SK-N-SH (cell line): Measurements from ENCODE around the gene BOLL. TPM values are rescaled to one million over a fixed set of nuclear protein-coding genes. Genes with fewer than 3 reads are reported as not detected.

Experiments used
- CTCF ChIA-PET: fragments of 300-600, 350-600 bp; formaldehyde crosslinking; extraction: SDS; loops from one replicate; lab custom pipeline; 2021; lab: Yijun Ruan, JAX
- POLR2A ChIA-PET: fragments of 350-600 bp; sonication (Branson Sonifier 250); formaldehyde crosslinking; extraction: SDS; loops from one replicate; lab custom pipeline; 2020; ENCODE audit warnings: antibody characterized with exemption, inconsistent platforms; lab: Yijun Ruan, JAX
- DNase-seq: peaks from one replicate; pipeline ENCODE4 v3.0.0; 2012
- H2AFZ ChIP-seq: fragments of 200-600 bp; sonication (generic); 2 replicates; pipeline ENCODE4 v1.8.1; 2016; ENCODE audit warnings: antibody characterized with exemption, mild to moderate bottlenecking, low read depth
- H3F3A ChIP-seq: fragments of 200-600 bp; sonication (generic); replicated peaks from 2 replicates; pipeline ENCODE3; 2016; ENCODE audit warnings: antibody characterized with exemption, mild to moderate bottlenecking; ENCODE audit not compliant: insufficient read depth
- H3K27ac ChIP-seq, 2 experiments: fragments of 200-500 bp in 1 of 2; fragments of 200-600 bp in 1 of 2; sonication (Bioruptor generic) in 1 of 2; sonication (generic), shearing (Covaris generic) in 1 of 2; 2 replicates each; pipeline versions ENCODE4 v1.5.1 to v1.6.1; 2014 to 2016; ENCODE audit warnings: low read depth in 2 of 2, inconsistent platforms in 1 of 2, low read length in 1 of 2, mild to moderate bottlenecking in 1 of 2, mixed read lengths in 1 of 2
- H3K27me3 ChIP-seq: fragments of 200-600 bp; sonication (generic), shearing (Covaris generic); 2 replicates; pipeline ENCODE4 v1.6.1; 2016; ENCODE audit warnings: mixed run types; ENCODE audit not compliant: insufficient read depth
- H3K36me3 ChIP-seq, 2 experiments: fragments of 200-500 bp in 1 of 2; fragments of 200-600 bp in 1 of 2; sonication (Bioruptor generic) in 1 of 2; sonication (generic) in 1 of 2; replicated peaks in 1 of 2; 2 replicates each; pipeline versions ENCODE3 to v1.5.1; 2014 to 2016; ENCODE audit warnings: low read length in 1 of 2, mild to moderate bottlenecking in 1 of 2; ENCODE audit not compliant: insufficient read depth in 2 of 2, control insufficient read depth in 1 of 2
- H3K4me1 ChIP-seq, 2 experiments: fragments of 200-500 bp in 1 of 2; fragments of 200-600 bp in 1 of 2; sonication (Bioruptor generic) in 1 of 2; sonication (generic), shearing (Covaris generic) in 1 of 2; 2 replicates each; pipeline versions ENCODE4 v1.5.1 to v1.6.1; 2014 to 2016; ENCODE audit warnings: low read depth in 1 of 2, low read length in 1 of 2, mixed run types in 1 of 2; ENCODE audit not compliant: insufficient read depth in 2 of 2, control insufficient read depth in 1 of 2
- H3K4me2 ChIP-seq: fragments of 200-600 bp; sonication (generic), shearing (Covaris generic); 2 replicates; pipeline ENCODE4 v1.6.1; 2017; ENCODE audit warnings: mixed run types
- H3K4me3 ChIP-seq, 2 experiments: fragments of 200-500 bp in 1 of 2; fragments of 200-600 bp in 1 of 2; sonication (Bioruptor generic) in 1 of 2; sonication (generic), shearing (Covaris generic) in 1 of 2; 2 replicates each; pipeline versions ENCODE4 v1.5.1 to v1.8.1; 2014 to 2016; ENCODE audit warnings: low read depth in 2 of 2, inconsistent platforms in 1 of 2, low read length in 1 of 2, mild to moderate bottlenecking in 1 of 2, mixed read lengths in 1 of 2, moderate library complexity in 1 of 2
- H3K79me2 ChIP-seq: fragments of 200-600 bp; sonication (generic); 2 replicates; pipeline ENCODE4 v1.8.1; 2017; ENCODE audit warnings: mild to moderate bottlenecking; ENCODE audit not compliant: insufficient read depth
- H3K9ac ChIP-seq: fragments of 200-600 bp; sonication (generic); 2 replicates; pipeline ENCODE4 v1.6.1; 2017; ENCODE audit warnings: mixed run types
- H3K9me2 ChIP-seq: fragments of 200-600 bp; sonication (generic); 2 replicates; pipeline ENCODE4 v1.6.1; 2017; ENCODE audit warnings: mixed run types
- H3K9me3 ChIP-seq: fragments of 200-600 bp; sonication (generic); 2 replicates; pipeline ENCODE4 v1.6.1; 2017; ENCODE audit warnings: mixed run types, mild to moderate bottlenecking, moderate library complexity
- H4K20me1 ChIP-seq: fragments of 200-600 bp; sonication (generic); 2 replicates; pipeline ENCODE4 v1.6.1; 2017; ENCODE audit warnings: mild to moderate bottlenecking, mixed run types; ENCODE audit not compliant: insufficient read depth
- ELF1 ChIP-seq: IDR thresholded peaks from 2 replicates; pipeline ENCODE4 v1.4.0; 2012
- EZH2phosphoT487 ChIP-seq: fragments of 200-600 bp; sonication (generic); IDR thresholded peaks from 2 replicates; pipeline ENCODE4 v1.6.1; 2017; ENCODE audit warnings: low read depth, mixed run types, mild to moderate bottlenecking, antibody characterized with exemption, moderate library complexity, borderline replicate concordance
- FOSL2 ChIP-seq: IDR thresholded peaks from 2 replicates; pipeline ENCODE4 v1.4.0; 2012; ENCODE audit warnings: low read depth, mild to moderate bottlenecking, moderate library complexity, borderline replicate concordance
- FOXJ3 ChIP-seq: sonication (generic); formaldehyde crosslinking; IDR thresholded peaks from 2 replicates; pipeline ENCODE4 v1.5.1; 2020; ENCODE audit warnings: mild to moderate bottlenecking, missing genetic modification reagents
- MXI1 ChIP-seq: IDR thresholded peaks from 2 replicates; pipeline ENCODE4 v1.6.1; 2012; ENCODE audit warnings: mild to moderate bottlenecking, low read depth, low read length, improper control_type of control experiment
- NFIC ChIP-seq: IDR thresholded peaks from 2 replicates; pipeline ENCODE4 v1.4.0; 2012; ENCODE audit warnings: borderline replicate concordance
- NRF1 ChIP-seq: IDR thresholded peaks from 2 replicates; pipeline ENCODE4 v1.6.1; 2012; ENCODE audit warnings: low read depth, mild to moderate bottlenecking, low read length
- POLR2AphosphoS5 ChIP-seq: IDR thresholded peaks from 2 replicates; pipeline ENCODE4 v1.6.1; 2012; ENCODE audit warnings: low read depth, low read length
- RCOR1 ChIP-seq: fragments of 150-350 bp; IDR thresholded peaks from 2 replicates; pipeline ENCODE4 v1.6.1; 2017; ENCODE audit warnings: antibody characterized with exemption, low read length
- RFX5 ChIP-seq: IDR thresholded peaks from 2 replicates; pipeline ENCODE4 v1.6.1; 2012; ENCODE audit warnings: mild to moderate bottlenecking, improper control_type of control experiment, low read length
- RXRA ChIP-seq: IDR thresholded peaks from 2 replicates; pipeline ENCODE4 v1.4.0; 2012; ENCODE audit warnings: low read depth, mild to moderate bottlenecking, borderline replicate concordance
- TAF1 ChIP-seq: IDR thresholded peaks from 2 replicates; pipeline ENCODE4 v1.6.1; 2012; ENCODE audit warnings: low read depth, mild to moderate bottlenecking, low read length, moderate library complexity, borderline replicate concordance
- TCF12 ChIP-seq: IDR thresholded peaks from 2 replicates; pipeline ENCODE4 v1.4.0; 2012
- WGBS: methylation state at CpG from one replicate; pipeline ENCODE4 v1.1.6; 2017; ENCODE audit warnings: low lambda C conversion rate; 5-methylcytosine and 5-hydroxymethylcytosine counted together
- polyA plus RNA-seq, 3 experiments: library from polyadenylated mRNA; depleted of rRNA; stranded (reverse); fragments of >200 nt; gene quantifications; 2 replicates each; pipeline ENCODE4 v1.2.3, GENCODE V29; 2012
- TF ChIP-seq, protein P1 (sequence below): IDR thresholded peaks from 2 replicates; pipeline ENCODE4; 2012
- TF ChIP-seq, protein P2 (sequence below): IDR thresholded peaks from 2 replicates; pipeline ENCODE4 v1.6.1; 2012; ENCODE audit warnings: mild to moderate bottlenecking, low read depth, low read length, moderate library complexity
- TF ChIP-seq, protein P3 (sequence below): IDR thresholded peaks from 2 replicates; pipeline ENCODE4 v1.4.0; 2012; ENCODE audit warnings: low read depth, borderline replicate concordance
- TF ChIP-seq, protein P4 (sequence below): fragments of 200-600 bp; sonication (generic); IDR thresholded peaks from 2 replicates; pipeline ENCODE4 v1.6.1; 2017; ENCODE audit warnings: antibody characterized with exemption, mild to moderate bottlenecking, moderate library complexity

Gene BOLL
- polyA plus RNA-seq, 1 of the 3 experiments (the other 2 are of a cell fraction): not detected

DNA sequence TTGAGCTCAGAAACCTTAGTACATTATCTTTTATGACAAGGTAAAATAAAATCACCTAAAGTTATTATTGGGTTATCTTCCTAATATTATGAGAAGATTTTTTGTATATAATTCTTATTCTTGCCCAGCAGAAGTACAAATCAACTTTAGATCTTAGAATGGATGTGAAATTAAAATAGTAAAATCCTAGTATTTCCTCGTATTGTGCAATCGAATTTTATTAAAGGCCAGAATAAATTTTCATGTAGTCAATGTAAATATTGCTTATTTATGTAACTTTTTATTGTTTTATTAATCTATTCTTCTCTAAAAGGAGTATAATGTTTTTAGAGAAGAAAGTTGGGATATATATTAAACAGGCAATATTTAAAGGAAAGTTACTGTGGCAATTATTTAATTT, 67.3 kb downstream of the BOLL start:
- DNase-seq: no peak

DNA sequence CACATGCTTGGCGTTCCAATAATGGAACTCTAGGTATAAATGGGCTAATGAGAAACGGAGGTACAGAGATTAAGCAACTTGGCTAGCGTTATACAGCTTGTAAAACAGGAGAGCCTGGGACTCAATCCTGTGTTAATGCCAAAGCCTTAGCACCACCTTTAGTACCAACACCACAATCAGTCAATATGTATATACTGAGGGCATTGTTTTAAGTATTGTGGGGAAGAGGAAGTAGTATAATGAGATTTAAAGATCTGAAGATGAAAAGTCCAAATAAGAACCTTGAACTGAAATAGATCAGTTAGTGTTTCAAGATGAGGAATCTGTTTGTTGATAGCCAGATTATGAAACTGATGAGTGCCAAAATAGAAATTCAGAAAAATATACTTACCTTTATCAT, 71.8 kb downstream of the BOLL start:
- Histone ChIP-seq H2AFZ (no peak overlapping the region), H3F3A (no peaks in the 10 kb centered on the region), H3K4me2 (no peak overlapping the region), H3K4me1 (peaks cover 0 to 2% of the 10 kb centered on the region in 2 experiments; a peak in 2 of 4 replicates), H3K9me3 (no peaks in the 10 kb centered on the region), H3K27me3 (no peaks in the 10 kb centered on the region), H3K27ac (no peak overlapping the region), H3K9ac (no peak overlapping the region), H3K9me2 (no peaks in the 10 kb centered on the region), H3K79me2 (peaks cover 16% of the 10 kb centered on the region; the same call in 1 of the 2 replicates), H3K36me3 (peaks cover 0 to 26% of the 10 kb centered on the region in 2 experiments), H3K4me3 (no peak overlapping the region), H4K20me1 (no peaks in the 10 kb centered on the region)
- DNase-seq: no peak
- ChIA-PET POLR2A (no interaction called here), CTCF (no interaction called here)
- WGBS: 62% methylated on average over 3 of the region's 3 CpGs
- no peak for TF ChIP-seq TAF1
- TF ChIP-seq, protein P1, sequence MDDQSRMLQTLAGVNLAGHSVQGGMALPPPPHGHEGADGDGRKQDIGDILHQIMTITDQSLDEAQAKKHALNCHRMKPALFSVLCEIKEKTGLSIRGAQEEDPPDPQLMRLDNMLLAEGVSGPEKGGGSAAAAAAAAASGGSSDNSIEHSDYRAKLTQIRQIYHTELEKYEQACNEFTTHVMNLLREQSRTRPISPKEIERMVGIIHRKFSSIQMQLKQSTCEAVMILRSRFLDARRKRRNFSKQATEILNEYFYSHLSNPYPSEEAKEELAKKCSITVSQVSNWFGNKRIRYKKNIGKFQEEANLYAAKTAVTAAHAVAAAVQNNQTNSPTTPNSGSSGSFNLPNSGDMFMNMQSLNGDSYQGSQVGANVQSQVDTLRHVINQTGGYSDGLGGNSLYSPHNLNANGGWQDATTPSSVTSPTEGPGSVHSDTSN: no peak
- no peak for TF ChIP-seq FOSL2
- TF ChIP-seq, protein P2, sequence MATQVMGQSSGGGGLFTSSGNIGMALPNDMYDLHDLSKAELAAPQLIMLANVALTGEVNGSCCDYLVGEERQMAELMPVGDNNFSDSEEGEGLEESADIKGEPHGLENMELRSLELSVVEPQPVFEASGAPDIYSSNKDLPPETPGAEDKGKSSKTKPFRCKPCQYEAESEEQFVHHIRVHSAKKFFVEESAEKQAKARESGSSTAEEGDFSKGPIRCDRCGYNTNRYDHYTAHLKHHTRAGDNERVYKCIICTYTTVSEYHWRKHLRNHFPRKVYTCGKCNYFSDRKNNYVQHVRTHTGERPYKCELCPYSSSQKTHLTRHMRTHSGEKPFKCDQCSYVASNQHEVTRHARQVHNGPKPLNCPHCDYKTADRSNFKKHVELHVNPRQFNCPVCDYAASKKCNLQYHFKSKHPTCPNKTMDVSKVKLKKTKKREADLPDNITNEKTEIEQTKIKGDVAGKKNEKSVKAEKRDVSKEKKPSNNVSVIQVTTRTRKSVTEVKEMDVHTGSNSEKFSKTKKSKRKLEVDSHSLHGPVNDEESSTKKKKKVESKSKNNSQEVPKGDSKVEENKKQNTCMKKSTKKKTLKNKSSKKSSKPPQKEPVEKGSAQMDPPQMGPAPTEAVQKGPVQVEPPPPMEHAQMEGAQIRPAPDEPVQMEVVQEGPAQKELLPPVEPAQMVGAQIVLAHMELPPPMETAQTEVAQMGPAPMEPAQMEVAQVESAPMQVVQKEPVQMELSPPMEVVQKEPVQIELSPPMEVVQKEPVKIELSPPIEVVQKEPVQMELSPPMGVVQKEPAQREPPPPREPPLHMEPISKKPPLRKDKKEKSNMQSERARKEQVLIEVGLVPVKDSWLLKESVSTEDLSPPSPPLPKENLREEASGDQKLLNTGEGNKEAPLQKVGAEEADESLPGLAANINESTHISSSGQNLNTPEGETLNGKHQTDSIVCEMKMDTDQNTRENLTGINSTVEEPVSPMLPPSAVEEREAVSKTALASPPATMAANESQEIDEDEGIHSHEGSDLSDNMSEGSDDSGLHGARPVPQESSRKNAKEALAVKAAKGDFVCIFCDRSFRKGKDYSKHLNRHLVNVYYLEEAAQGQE: no peak
- TF ChIP-seq, protein P3, sequence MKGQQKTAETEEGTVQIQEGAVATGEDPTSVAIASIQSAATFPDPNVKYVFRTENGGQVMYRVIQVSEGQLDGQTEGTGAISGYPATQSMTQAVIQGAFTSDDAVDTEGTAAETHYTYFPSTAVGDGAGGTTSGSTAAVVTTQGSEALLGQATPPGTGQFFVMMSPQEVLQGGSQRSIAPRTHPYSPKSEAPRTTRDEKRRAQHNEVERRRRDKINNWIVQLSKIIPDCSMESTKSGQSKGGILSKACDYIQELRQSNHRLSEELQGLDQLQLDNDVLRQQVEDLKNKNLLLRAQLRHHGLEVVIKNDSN: no peak

More for the DNA sequence above, 67.3 kb downstream of the BOLL start:
- Histone ChIP-seq H2AFZ (no peak overlapping the region), H3K79me2 (no peaks in the 10 kb centered on the region), H3K36me3 (peaks cover 0 to under 1% of the 10 kb centered on the region in 2 experiments), H3K27me3 (no peaks in the 10 kb centered on the region), H3K4me1 (no peaks in the 10 kb centered on the region), H3K9me2 (no peaks in the 10 kb centered on the region), H3F3A (no peaks in the 10 kb centered on the region), H3K9ac (no peak overlapping the region), H3K9me3 (no peaks in the 10 kb centered on the region), H3K27ac (no peak overlapping the region), H3K4me2 (no peak overlapping the region), H3K4me3 (no peak overlapping the region), H4K20me1 (no peaks in the 10 kb centered on the region)
- POLR2A ChIA-PET: no interaction called here
- CTCF ChIA-PET: interaction anchor here (1.0 to 3.2 kb wide), 2 partner anchors 11 to 68 kb away, joined by 3 to 19 read pairs; no protein-coding TSS in a partner anchor
- no peak for TF ChIP-seq RCOR1
- no peak for TF ChIP-seq TAF1
- TF ChIP-seq RFX5: no peak
- TF ChIP-seq ELF1: no peak
- TF ChIP-seq FOSL2: no peak
- no peak for TF ChIP-seq EZH2phosphoT487
- TF ChIP-seq TCF12: no peak
- TF ChIP-seq NRF1: no peak
- TF ChIP-seq, protein P2: no peak
- no peak for TF ChIP-seq POLR2AphosphoS5
- no peak for TF ChIP-seq FOXJ3 (CRISPR knock-in tag)
- TF ChIP-seq RXRA: no peak
- no peak for TF ChIP-seq NFIC
- TF ChIP-seq MXI1: no peak
- TF ChIP-seq, protein P4, sequence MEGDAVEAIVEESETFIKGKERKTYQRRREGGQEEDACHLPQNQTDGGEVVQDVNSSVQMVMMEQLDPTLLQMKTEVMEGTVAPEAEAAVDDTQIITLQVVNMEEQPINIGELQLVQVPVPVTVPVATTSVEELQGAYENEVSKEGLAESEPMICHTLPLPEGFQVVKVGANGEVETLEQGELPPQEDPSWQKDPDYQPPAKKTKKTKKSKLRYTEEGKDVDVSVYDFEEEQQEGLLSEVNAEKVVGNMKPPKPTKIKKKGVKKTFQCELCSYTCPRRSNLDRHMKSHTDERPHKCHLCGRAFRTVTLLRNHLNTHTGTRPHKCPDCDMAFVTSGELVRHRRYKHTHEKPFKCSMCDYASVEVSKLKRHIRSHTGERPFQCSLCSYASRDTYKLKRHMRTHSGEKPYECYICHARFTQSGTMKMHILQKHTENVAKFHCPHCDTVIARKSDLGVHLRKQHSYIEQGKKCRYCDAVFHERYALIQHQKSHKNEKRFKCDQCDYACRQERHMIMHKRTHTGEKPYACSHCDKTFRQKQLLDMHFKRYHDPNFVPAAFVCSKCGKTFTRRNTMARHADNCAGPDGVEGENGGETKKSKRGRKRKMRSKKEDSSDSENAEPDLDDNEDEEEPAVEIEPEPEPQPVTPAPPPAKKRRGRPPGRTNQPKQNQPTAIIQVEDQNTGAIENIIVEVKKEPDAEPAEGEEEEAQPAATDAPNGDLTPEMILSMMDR: no peak
- WGBS: 93% methylated on average over 2 of the region's 2 CpGs
